Measurements from ENCODE around the gene DMAC2.
"Not testable (repeated sequence)": the region's sequence is repeated elsewhere in the genome, so short reads cannot be mapped to it uniquely, and the experiment has no call there.

DMAC2 gene

DNA sequence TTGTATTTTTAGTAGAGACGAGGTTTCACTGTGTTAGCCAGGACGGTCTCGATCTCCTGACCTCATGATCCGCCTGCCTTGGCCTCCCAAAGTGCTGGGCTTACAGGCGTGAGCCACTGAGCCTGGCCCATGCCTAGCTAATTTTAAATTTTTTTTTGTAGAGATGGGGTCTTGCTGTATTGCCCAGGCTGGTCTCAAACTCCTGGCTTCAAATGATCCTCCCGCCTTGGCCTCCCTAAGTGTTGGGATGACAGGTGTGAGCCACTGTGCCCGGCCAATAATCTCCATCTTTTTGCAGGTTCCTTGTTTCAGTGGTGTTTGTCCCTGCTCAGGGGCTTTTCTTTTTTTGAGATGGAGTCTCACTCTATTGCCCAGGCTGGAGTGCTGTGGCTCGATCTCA lies 58.2 kb downstream of the DMAC2 start:
- H3K4me3 Mint-ChIP-seq; H3K4me1 Mint-ChIP-seq (ENCODE audit: low read depth); DNase-seq; H3K27me3 Mint-ChIP-seq; H3K9me3 Mint-ChIP-seq; H3K27ac Mint-ChIP-seq: not testable (repeated sequence)
- H3K36me3 Mint-ChIP-seq (ENCODE audit: low read depth): peaks cover 30% of the 10 kb centered on the region
